GM12878 (cell line): Measurements from ENCODE around the gene AFMID. TPM values are rescaled to one million over a fixed set of nuclear protein-coding genes. Genes with fewer than 3 reads are reported as not detected.
A peak's percentile ranks its signal among the peaks of the same experiment; 100 is the strongest.

Source experiments
- ETV6 ChIP-seq, 2 experiments: fragments of 450-650 bp in 1 of 2; IDR thresholded peaks in 1 of 2; conservative IDR thresholded peaks in 1 of 2; 2 replicates each; pipeline ENCODE4 v1.6.1; 2014; ENCODE audit warnings: antibody characterized with exemption in 1 of 2, borderline replicate concordance in 1 of 2, low read depth in 1 of 2, mild to moderate bottlenecking in 1 of 2, moderate library complexity in 1 of 2
- MTA2 ChIP-seq: fragments of 450-650 bp; IDR thresholded peaks from 2 replicates; pipeline ENCODE4 v1.6.1; 2016; ENCODE audit warnings: low read depth, mild to moderate bottlenecking, moderate library complexity
- NFYB ChIP-seq: IDR thresholded peaks from 2 replicates; pipeline ENCODE4 v1.6.1; 2011; ENCODE audit warnings: low read depth, mild to moderate bottlenecking, low read length, improper control_type of control experiment, moderate library complexity; ENCODE audit not compliant: insufficient read depth
- NR2C1 ChIP-seq: fragments of 450-650 bp; IDR thresholded peaks from 2 replicates; pipeline ENCODE4 v1.6.1; 2017; ENCODE audit warnings: antibody characterized with exemption, mild to moderate bottlenecking, moderate library complexity
- TAF1 ChIP-seq: IDR thresholded peaks from 2 replicates; pipeline ENCODE4 v1.6.1; 2011; ENCODE audit warnings: mild to moderate bottlenecking, low read depth, low read length, borderline replicate concordance
- USF1 ChIP-seq: IDR thresholded peaks from 2 replicates; pipeline ENCODE4 v1.6.1; 2011; ENCODE audit warnings: borderline replicate concordance, low read depth, mild to moderate bottlenecking, moderate library complexity, mixed read lengths, low read length; ENCODE audit not compliant: insufficient read depth; ENCODE audit errors: extremely low read length
- polyA plus RNA-seq, 11 experiments: library from polyadenylated mRNA; depleted of rRNA in 4 of 11; unstranded in 6 of 11; stranded (reverse) in 5 of 11; fragments of >200 nt; fragmentation: Nextera tagmentation in 4 of 11; fragmentation: Illumina TruSeq in 1 of 11; extraction: Ambion mirVana in 4 of 11; extraction: Trizol in 1 of 11; gene quantifications; 1 replicate in 1 of 11; 2 replicates in 10 of 11; pipeline versions ENCODE4 v1.2.1 to v1.2.3, GENCODE V29; 2011 to 2016; ENCODE audit warnings: inconsistent platforms in 2 of 11, missing spikeins in 2 of 11, low read depth in 1 of 11
- total RNA-seq, 4 experiments: library from RNA; depleted of rRNA in 3 of 4; stranded (reverse); fragments of >200 nt in 3 of 4; fragmentation: Illumina TruSeq in 1 of 4; extraction: Trizol in 1 of 4; gene quantifications; 2 replicates each; pipeline versions ENCODE4 v1.2.1 to v1.2.3, GENCODE V29; 2013 to 2021
- TF ChIP-seq, protein P1 (sequence below): fragments of 450-650 bp; IDR thresholded peaks from 2 replicates; pipeline ENCODE4 v1.6.1; 2016; ENCODE audit warnings: mild to moderate bottlenecking
- TF ChIP-seq, protein P2 (sequence below): IDR thresholded peaks from 2 replicates; pipeline ENCODE4 v1.6.1; 2011; ENCODE audit warnings: mild to moderate bottlenecking, low read depth, low read length, moderate library complexity; ENCODE audit not compliant: insufficient replicate concordance

AFMID gene
- total and polyA plus RNA-seq, 10 of the 15 experiments (the other 5 are each of a cell fraction or from before 2014, with no cell fraction given) = 36.1 to 98.8 (median 51.6) TPM

DNA sequence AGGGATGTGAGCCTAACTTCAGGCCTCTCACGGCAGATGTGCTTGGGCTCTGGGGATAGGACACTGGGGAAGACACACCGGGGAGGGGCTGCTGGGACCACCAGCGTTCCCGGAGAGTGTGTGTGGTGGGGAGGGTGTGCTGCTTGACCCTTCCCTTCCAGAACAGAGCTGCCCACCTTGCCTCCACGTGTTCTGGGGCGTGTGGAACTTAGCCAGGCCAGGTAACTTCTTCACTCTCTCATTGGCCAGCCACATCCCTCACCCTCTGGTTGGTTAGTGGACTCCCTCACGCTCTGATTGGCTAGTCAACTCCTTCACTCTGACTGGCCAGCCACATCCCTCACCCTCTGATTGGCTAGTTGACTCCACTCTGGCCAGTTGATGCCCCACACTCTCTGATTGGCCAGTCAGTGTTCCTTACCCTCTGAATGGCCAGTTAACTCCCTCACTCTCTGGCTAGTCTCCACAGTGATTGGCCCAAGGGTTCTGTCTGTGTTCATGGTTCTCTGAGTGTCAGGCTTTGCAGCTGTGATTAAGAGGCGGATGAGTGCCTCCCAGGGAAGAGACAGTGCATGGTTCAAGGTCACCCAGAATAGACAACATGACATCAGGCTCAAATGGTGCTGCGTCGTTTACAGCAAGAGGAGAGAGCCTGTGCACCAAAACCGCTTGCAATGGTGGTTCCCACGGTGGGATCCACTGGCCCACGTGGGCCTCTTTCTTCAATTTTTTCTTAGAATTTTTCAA, 54.3 kb downstream of the AFMID start (continued):
- no peak for TF ChIP-seq USF1
- TF ChIP-seq NR2C1 = no peak
- TF ChIP-seq, protein P1, sequence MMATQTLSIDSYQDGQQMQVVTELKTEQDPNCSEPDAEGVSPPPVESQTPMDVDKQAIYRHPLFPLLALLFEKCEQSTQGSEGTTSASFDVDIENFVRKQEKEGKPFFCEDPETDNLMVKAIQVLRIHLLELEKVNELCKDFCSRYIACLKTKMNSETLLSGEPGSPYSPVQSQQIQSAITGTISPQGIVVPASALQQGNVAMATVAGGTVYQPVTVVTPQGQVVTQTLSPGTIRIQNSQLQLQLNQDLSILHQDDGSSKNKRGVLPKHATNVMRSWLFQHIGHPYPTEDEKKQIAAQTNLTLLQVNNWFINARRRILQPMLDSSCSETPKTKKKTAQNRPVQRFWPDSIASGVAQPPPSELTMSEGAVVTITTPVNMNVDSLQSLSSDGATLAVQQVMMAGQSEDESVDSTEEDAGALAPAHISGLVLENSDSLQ = peak; percentile 47; the same call in 1 of the 2 replicates
- TF ChIP-seq, protein P2, sequence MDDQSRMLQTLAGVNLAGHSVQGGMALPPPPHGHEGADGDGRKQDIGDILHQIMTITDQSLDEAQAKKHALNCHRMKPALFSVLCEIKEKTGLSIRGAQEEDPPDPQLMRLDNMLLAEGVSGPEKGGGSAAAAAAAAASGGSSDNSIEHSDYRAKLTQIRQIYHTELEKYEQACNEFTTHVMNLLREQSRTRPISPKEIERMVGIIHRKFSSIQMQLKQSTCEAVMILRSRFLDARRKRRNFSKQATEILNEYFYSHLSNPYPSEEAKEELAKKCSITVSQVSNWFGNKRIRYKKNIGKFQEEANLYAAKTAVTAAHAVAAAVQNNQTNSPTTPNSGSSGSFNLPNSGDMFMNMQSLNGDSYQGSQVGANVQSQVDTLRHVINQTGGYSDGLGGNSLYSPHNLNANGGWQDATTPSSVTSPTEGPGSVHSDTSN = peak; percentile 24
- no peak for TF ChIP-seq ETV6 (conservative IDR thresholded peaks at IDR 0.05 in 1 of 2, IDR thresholded peaks at IDR 0.05 in 1 of 2; ENCODE audit: borderline replicate concordance in 1 of 2, low read depth in 1 of 2)
- TF ChIP-seq TAF1 = no peak
- TF ChIP-seq MTA2 = no peak
- TF ChIP-seq NFYB = peak; percentile 90
